Measurements from ENCODE around the gene KIAA1549. TPM values are rescaled to one million over a fixed set of nuclear protein-coding genes. Genes with fewer than 3 reads are reported as not detected.

The KIAA1549 gene
- total RNA-seq, 1 donor from 2014 or later: 2.5 TPM

GRCh38 chr7:138890499-138891445 lies 90.4 kb downstream of the KIAA1549 start:
- DNase-seq (peak; percentile 45), ATAC-seq (peak; percentile 82)
- intact Hi-C loops (cut with micrococcal nuclease): no loop called here

GRCh38 chr7:138889582-138890498 lies 91.3 kb downstream of the KIAA1549 start:
- DNase-seq (no peak), ATAC-seq (no peak)
- intact Hi-C loops (cut with micrococcal nuclease): loop anchor here (5.0 kb wide), 1 partner anchor 187 kb away; no protein-coding TSS in a partner anchor

GRCh38 chr7:138887872-138888656 lies 93.1 kb downstream of the KIAA1549 start:
- no peak for DNase-seq
- intact Hi-C loops (cut with micrococcal nuclease): loop anchor here (5.0 kb wide), 1 partner anchor 189 kb away; no protein-coding TSS in a partner anchor
- ATAC-seq: no peak

- intact Hi-C loops (cut with micrococcal nuclease): loop anchor here (5.0 kb wide), 1 partner anchor 190 kb away; no protein-coding TSS in a partner anchor
- no peak for DNase-seq
- no peak for ATAC-seq
These were observed 94.0 kb downstream of the KIAA1549 start for GRCh38 chr7:138887085-138887710.

- no peak for DNase-seq
- intact Hi-C loops (cut with micrococcal nuclease): loop anchor here (5.0 kb wide), 1 partner anchor 191 kb away; no protein-coding TSS in a partner anchor
These were observed 94.7 kb downstream of the KIAA1549 start for GRCh38 chr7:138886501-138886917.

GRCh38 chr7:138885383-138886147 lies 95.6 kb downstream of the KIAA1549 start:
- ATAC-seq: no peak
- intact Hi-C loops (cut with micrococcal nuclease): loop anchor here (5.0 kb wide), 1 partner anchor 192 kb away; no protein-coding TSS in a partner anchor
- no peak for DNase-seq

More at GRCh38 chr7:138886501-138886917, 94.7 kb downstream of the KIAA1549 start:
- ATAC-seq: no peak

- DNase-seq: no peak
- intact Hi-C loops (cut with micrococcal nuclease): no loop called here
- no peak for ATAC-seq
These were observed 98.9 kb downstream of the KIAA1549 start for GRCh38 chr7:138882249-138882648.

- ATAC-seq: peak; percentile 79
- DNase-seq: no peak
- intact Hi-C loops (cut with micrococcal nuclease): no loop called here
These were observed 99.5 kb downstream of the KIAA1549 start for GRCh38 chr7:138881579-138882188.

GRCh38 chr7:138880881-138881578 lies 100.2 kb downstream of the KIAA1549 start:
- DNase-seq: peak; percentile 54
- intact Hi-C loops (cut with micrococcal nuclease): no loop called here
- peak; percentile 62 for ATAC-seq

GRCh38 chr7:138879356-138879755 lies 101.8 kb downstream of the KIAA1549 start:
- no peak for ATAC-seq
- no peak for DNase-seq
- intact Hi-C loops (cut with micrococcal nuclease): no loop called here

DNA sequence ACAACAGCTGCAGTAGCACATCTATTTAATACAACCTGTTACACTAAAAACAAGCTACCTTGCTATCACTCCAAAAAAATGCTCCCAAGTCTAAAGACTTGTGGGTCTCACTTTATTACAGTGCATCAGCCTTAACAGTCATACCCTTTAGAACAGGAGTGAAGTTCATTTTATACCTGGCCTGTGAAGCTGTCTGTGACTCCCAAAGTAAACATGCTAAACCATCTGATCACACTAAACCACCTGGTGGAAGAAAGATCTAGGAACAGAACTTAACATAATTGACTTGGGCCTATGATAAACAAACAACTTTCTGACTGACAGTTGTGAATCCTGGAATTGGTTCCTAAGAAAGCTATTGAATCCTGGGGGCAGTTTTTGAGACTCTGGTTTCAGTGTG lies 102.3 kb downstream of the KIAA1549 start:
- DNase-seq (no peak), ATAC-seq (no peak)
- intact Hi-C loops (cut with micrococcal nuclease): no loop called here

DNA sequence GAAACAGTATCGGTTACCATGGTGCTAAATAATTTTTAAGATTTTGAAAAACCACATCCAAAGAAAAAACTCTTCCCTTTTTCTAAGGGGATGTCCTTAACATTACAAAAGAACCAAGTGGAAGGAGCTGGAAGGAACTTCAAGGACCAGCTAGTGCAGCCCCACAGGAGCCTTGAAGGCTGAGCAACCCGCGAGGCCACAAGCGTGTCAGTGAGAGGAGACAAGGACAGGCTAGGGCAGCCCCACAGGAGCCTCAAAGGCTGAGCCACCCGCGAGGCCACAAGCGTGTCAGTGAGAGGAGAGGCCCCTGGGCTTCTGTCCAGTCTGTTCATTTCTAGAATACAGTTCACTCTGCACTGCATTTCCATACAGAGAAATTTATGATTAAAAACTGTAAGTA lies 103.1 kb downstream of the KIAA1549 start:
- no peak for ATAC-seq
- DNase-seq: no peak
- intact Hi-C loops (cut with micrococcal nuclease): no loop called here

GRCh38 chr7:138876326-138876725 lies 104.9 kb downstream of the KIAA1549 start:
- intact Hi-C loops (cut with micrococcal nuclease): no loop called here
- ATAC-seq (no peak), DNase-seq (no peak)

GRCh38 chr7:138875794-138876193 lies 105.4 kb downstream of the KIAA1549 start:
- ATAC-seq: no peak
- intact Hi-C loops (cut with micrococcal nuclease): no loop called here
- no peak for DNase-seq

DNA sequence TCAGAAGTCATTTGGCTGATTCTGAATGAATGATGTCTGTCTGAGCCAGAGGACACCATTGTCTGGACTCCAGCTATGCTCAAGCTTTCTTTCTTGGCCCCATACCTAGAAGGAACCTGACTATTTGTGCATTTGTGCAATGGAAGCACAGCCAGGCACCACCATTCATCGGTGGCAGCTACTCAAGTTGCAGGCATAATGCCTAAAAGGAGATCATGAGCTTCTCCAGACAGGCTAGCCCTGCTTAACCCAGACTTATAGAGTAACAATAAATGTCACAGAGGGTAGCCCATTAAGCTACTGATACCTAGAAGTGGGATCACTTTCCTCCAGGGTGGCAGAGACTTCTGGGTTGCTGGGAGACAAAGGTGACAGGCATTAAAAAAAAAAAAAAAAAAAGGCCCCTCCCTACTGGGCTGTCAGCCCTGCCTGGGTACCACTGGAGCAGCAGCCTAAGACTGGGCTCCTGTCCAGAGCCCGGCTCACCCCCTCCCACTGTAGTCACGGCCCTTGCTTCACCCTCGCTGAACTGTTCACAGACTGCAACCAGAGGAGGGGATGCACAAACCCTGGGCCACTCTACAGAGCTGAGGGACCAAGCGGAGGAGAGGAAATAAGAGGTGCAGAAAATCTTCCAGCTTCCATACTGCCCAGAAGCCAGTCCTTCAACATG lies 107.8 kb downstream of the KIAA1549 start:
- intact Hi-C loops (cut with micrococcal nuclease): no loop called here
- no peak for DNase-seq
- ATAC-seq: no peak

DNA sequence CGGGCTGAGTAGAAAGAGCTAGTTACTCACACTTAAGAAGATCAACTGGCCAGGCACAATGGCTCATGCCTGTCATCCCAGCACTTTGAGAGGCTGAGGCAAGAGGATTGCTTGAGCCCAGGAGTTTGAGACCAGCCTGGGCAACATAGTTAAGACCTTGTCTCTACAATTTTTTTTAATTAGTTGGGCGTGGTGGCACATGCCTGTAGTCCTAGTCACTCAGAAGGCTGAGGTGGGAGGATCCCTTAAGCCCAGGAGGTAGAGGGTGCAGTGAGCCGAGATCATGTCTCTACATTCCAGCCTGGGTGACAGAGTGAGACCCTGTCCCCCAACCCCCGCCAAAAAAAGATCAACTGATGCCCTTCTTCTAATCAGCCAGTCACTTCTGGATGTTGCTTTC lies 108.6 kb downstream of the KIAA1549 start:
- no peak for DNase-seq
- ATAC-seq: no peak
- intact Hi-C loops (cut with micrococcal nuclease): no loop called here

All from left ventricle myocardium superior (tissue), 1 donor.